ENCODE data around the gene LIMCH1.
"Not testable (repeated sequence)": the region's sequence is repeated elsewhere in the genome, so short reads cannot be mapped to it uniquely, and the experiment has no call there.

The LIMCH1 gene

DNA sequence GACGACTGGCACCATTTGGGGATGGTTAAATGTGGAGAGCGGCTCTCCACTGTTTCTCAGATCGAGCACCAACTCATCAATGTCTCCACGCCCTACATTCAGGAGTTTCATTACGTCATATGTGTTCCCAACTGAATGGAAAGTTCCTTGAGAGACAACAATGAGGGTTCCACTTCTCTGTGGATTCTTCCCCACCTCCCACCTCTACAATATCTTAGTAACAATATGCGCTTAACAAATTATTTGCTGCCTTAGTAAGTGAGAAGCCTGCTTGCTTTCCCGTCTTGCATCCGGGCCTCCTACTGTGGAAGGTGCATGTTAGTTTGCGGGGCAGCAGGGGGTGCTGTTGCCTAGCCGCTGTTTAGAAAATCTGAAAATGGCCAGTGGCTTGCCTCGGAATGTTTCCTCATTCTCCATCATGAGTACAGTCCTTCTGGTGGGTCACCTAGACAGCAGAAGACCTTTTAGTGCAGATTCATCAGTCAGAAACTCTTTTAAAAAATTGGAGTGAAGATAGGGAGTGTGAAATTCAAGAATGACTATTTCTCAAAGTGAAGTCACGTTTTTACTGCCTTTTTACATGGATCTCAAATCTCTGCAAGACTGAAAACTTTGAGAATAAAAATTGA, 154.9 kb downstream of the LIMCH1 start:
- peak; percentile 80 for DNase-seq

DNA sequence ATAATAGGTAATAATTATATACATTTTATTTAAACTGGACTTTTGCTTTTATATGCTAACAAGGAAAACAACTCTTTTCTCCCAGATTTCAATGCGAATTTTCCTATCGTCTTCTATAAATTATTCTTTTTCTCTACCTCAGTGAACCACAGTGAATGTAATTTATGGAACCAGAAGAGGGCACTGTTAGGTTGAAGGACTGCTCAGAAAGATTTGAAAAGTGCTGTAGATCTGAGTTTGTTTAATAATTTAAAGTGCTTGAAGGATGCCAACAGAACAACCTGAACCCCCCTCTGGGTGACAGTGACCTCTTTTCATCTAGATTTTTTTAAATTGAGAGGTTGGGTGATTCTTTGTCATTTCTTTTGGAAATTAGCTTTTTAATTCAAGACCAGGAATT, 155.7 kb downstream of the LIMCH1 start:
- peak; percentile 41 for DNase-seq

DNA sequence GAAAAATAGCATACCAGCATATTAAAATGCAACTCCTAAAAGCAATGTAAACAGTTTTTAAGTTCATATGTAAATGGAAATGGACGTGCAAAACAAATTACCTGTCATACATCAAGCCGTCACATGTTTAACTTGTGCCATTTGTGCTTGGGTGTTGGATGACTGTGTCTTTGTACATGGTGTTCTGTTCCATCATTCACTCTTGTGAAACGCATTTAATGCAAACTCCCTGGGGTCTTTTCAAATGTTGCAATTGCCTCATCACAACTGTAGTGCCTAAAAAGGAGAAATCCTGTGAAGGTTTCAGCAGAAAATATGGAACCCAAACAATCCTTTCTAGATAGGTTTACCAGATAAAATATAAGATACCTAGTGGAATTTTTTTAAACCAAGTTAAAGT, 158.2 kb downstream of the LIMCH1 start:
- DNase-seq: no peak

DNA sequence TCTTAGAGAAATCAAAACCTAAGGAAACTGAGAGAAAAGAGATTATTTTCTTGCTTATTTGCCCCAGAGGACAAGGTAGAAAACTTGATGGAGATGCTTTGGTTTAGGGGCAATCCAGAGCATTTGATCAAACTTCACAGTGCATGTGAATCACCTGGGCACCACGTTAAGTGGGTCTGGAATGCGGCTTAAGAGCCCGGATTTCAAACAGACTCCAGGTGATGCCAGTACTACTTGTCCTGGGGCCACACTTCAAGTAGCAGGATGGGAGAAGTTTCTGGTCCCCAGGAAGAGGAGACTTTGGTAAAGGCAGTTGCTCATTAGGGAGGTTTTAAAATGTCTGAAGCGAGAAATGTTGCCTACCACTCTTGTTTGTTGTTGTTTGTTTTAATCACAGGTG, 158.8 kb downstream of the LIMCH1 start:
- DNase-seq: no peak

DNA sequence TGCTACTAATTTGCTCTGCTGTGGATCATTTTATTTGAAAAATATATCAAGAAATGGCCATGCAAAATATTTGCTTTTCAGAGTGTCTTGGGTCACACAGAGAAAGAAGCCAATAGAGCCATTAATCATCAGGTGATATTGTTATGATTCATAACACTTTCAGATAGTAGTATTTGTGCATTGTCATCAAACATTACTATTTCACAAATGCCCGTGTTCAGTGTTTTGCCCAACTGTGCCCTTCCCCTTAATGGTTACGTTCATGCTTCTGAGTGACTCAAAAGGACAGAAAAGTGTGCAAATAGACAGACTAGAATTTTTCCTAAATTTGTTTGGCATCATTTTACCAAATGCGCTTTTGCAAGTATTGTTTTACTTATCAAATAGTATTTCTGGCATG, 164.0 kb downstream of the LIMCH1 start:
- DNase-seq: no peak

DNA sequence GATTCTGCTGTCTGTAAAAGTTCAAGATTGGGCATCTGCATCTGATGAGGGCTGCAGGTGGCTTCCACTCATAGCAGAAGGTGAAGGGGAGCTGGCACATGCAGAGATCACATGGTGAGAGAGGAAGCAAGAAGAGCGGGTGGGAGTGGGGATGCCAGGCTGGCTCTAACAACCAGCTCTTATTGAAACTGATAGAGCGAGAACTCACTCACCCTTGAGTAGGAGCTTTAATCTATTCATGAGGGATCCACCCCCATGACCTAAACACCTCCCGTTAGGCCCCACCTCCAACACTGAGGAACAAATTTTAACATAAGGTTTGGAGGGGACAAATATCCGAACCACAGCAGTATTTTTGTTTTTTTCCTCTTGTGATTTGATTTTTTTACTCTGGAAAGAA, 164.8 kb downstream of the LIMCH1 start:
- DNase-seq: no peak

DNA sequence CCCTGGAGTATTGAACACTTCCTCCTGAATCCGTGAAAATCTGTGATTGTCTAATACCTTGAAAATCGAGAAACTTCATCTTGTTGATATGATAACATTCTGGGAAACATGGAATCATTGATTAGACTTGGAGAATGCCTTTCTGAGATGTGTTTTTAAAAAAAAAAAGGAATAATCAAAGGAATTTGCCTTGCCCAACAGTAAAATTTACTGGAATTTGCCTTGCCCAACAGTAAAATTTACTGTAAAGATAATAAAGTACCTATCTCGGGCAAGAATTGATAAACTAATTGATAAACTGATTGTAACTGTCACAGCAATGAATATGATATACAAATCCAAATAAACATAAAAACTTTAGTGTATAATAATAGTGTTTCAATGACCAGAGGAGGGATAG, 165.8 kb downstream of the LIMCH1 start:
- DNase-seq: no peak

DNA sequence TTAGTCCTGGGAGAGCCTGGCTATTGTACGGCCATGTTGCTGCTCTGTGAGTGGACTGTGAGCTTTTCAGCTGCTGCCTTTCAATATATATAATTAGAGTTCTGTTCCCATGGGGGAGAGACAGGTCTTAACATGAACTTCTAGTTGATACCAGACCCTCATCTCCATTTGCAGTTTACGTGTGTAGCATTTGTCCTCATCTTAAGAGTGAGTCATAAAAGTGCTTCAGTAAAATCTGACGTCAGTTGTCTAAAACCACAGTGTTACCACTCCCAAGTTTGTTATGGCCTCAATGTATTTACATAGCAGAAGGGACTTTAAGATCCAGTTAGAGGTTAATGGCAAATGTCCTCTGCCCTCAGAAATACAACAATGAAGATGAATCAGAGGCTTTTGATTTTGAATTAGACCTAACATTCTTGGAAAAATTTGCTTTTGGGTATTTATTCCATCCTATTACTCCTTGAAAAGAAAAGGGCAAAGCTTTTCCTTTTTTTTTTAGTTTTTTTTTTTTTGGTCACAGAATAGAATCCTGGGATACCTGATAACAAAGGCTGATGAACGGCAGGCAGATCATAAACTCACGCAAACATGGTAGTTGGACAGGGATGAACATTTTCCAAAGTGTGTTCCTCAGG, 172.0 kb downstream of the LIMCH1 start:
- no peak for DNase-seq

DNA sequence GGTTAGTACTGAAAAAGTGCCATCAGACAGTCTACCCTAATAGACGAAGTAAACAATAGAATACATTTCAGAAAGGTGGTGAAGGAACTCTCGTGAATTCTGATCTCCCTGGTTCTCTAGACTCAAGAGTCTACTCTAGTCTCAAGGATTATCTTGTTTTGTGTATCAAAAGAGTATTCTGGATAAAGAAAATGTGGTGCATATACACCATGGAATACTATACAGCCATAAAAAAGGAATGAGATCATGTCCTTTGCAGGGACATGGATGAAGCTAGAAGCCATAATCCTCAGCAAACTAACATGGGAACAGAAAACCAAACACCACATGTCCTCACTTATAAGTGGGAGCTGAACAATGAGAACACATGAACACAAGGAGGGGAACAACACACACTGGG, 173.7 kb downstream of the LIMCH1 start:
- DNase-seq: not testable (repeated sequence)

DNA sequence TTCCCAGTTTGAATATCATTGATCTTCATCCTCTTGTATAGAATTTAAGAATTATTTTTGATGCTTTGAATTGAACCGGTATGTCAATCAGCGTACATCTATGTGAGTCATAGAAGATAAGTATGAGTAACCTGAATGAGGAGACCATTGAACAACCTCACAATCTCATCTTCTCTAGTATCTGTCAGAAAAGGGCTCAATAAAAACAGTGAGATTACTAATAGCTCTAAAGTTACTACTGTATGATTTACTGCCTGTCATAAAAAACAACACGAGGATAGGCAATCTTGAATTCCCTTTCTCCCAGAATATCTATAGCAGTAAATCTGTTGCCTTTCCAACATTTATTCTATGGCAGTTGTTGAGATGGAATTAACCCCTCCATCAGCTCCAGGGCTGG, 174.5 kb downstream of the LIMCH1 start:
- DNase-seq: no peak

DNA sequence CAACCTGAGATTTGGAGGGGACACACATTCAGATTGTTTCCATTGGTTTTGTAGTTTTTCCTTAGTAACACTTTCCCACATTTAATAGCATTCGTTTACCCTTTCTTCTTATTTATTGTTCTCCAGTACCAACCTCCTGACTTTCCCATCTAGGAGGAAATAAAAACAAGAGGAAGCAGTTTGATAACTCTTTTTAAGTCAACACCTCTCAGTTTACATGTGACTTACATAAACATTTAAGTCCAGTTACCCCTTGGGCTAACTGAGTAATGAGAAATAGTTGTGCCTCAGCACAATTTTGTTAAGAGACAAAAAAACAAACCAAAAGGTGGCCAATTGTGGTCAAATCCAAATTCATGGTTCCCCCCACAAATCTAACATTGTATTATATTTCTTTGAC, 175.8 kb downstream of the LIMCH1 start:
- DNase-seq: no peak

DNA sequence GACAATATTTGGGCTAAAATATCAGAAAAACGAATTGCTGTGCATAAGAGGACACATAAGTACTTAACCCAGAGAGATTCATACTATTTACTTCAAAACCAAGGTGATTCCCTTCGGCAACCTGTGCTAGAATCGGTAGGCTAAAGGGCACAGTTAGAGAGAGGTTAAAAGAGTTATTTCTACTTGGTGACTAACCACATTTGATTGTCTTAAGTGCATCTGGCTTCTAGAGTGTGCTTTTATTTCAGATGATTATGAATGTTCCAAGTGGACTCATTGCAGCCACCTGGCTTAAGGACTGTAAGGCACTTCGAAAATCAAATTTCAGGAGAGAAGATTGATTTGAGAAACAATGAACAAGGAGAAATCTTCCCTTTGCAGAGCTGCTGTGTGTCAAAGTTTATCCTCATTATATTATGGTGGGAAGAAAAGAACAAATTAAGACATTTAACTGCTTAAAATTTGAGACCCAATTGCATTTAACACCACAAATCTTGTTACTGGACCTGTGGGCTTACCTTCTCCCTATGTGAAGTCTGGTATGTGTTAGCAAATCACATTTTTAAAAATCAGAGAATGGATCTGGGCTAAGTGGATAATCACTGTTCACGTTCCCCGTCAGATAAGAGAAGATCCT, 176.5 kb downstream of the LIMCH1 start:
- no peak for DNase-seq

DNA sequence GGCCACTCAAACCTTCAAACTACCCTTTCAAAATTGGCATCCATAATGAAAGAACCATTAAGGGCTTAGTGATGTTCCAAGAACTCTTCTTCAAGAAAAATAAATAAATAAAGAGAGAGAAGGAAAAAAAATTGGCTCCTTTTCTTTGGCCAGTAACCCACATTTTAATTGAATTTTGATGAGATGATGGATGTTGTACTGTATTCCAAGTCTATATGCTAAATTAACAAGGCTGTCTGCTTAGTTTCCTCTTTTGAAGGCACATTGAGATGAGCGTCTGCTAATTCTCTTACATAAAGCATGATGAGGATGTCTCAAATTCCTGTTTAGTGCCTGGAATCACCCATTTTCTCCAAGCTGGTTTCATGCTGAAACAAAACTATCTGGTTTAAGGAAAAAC, 177.2 kb downstream of the LIMCH1 start:
- no peak for DNase-seq

DNA sequence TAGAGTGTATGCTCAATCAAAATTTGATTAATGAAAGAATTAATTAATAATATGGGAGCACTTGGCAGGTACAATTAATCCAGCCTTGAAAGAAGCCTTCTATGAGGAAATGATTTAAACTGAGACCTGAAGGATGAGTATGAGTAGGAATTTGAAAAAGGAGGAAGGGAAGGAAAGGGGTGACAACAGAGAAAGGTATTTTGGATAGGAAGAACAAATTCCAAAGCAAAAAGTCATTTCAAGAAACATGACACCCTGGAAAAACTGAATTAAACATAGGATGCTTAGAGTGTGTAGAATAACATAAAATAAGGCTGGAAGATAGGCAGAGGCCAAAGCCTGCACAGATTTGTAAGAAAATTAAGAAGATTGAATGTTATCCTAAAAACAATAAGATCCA, 180.9 kb downstream of the LIMCH1 start:
- no peak for DNase-seq

DNA sequence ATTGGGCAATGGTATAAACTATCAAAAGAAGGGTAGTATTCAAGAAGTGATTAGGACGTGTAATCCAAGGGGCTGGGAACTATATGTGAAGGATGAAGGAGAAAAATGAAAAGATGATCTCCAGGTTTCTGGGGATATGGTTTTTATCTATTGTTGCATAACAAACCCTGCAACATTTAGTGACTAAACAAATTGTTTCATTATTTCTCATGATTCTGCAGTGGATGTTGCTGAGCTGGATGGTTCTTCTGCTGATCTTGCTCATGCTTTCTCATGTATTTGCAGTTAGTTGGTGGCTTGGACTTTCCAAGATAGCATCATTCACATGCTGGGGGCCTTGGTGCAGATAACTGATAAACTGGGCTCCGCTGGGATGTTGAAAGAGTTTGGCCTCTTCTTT, 181.5 kb downstream of the LIMCH1 start:
- DNase-seq: no peak

DNA sequence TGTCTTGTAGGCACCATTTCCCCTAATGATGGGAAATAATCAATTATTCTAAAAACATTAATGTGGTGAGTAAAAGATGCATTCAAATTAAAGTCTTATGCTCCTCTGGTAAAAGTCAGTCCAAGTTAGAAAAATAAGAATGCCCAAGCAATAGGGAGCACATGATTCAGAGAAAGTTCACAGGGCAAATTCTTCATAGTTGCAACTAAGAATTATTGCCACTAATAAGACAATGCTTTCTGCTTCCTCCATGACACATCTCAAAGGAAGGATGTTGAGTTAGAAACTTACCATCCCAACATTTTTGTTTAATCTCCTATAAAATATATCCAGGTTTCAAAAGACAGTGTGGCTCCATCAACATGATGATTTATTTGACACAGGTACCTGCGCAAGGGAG, 184.2 kb downstream of the LIMCH1 start:
- no peak for DNase-seq

DNA sequence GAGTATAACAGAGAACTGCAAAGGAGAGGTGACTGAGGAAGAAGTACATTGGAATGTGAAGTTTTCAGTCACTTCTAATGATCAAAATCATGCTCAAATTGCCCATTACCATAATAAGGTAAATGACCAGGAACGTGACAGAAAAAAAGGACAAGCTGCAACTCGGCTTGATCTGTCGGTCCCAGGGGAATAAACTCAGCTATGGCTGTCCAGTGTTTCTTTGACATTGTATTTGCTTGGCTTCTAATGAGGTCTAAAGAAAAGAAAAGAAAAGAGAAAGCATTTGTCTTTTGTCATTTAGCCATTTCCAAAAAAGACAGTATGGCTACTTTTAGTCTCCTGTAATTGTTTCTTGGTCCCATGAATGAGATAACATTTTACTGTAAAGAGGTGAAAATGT, 185.3 kb downstream of the LIMCH1 start:
- DNase-seq: no peak

DNA sequence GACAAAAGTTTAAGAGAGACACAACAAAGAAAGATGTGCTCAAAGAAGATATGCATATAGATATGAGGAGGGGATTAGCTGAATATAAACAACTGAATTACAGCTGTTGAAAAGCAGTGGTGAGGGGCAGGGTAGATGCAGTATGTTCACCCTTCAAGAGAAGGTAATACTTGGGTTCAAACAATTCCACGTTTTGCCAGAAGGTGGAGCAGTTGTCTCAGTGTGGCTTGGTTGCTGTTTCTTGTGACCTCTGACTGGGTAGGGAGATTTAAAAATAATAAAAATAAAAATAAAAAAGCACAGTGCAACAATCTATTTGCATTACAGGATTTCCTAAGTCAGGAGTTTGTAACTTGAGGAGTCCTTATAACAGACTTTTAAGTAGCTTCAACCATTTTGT, 187.3 kb downstream of the LIMCH1 start:
- DNase-seq: no peak

DNA sequence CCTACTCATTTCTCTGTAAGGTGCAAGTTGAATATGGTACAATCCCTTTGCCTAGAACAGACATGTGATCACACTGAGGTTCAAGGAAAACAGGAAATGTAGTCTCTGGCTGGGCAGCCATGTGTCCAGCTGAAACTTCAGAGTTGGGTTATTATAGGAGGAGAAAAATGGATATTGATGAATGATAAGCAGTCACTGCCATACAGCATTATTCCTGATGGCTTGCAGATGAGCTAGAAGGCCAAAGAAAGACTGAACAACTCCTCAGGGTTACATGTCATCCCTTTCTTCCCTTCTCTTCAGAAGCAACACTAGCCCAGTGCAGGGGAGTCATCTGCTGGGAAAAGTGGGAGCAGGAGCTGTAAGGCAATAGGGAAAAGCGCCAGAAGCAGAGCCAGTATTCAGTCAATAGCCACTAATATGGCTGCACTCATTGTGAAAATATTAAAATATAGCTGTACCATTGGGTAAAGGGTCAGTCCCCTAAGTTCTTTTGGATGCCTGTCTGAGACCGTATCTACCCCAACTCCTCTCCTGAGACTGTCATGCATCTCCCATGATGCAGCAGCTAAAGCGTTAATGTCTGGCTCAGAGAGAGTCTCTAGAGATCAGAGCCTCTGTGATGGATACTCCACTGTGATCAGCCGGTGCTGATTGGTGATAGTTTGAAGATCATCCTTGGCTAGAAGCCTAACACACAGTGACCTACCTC, 190.1 kb downstream of the LIMCH1 start:
- DNase-seq: no peak

DNA sequence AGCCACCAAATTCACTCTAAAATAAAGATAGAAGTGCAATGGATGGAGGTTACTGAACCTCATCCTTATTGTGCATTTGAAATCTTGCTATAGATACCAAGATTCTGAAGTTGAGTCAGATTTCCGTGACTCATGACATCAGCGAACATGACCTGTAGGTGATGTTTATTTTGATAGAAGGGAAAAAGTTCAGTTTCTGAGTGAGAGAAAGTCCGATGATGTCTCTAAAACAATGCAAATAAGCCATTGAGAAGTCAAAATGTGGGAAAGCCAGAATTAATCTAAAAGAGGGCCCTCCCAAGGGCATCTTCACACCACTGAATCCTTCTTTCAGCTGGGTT, 190.6 kb downstream of the LIMCH1 start:
- no peak for DNase-seq

DNA sequence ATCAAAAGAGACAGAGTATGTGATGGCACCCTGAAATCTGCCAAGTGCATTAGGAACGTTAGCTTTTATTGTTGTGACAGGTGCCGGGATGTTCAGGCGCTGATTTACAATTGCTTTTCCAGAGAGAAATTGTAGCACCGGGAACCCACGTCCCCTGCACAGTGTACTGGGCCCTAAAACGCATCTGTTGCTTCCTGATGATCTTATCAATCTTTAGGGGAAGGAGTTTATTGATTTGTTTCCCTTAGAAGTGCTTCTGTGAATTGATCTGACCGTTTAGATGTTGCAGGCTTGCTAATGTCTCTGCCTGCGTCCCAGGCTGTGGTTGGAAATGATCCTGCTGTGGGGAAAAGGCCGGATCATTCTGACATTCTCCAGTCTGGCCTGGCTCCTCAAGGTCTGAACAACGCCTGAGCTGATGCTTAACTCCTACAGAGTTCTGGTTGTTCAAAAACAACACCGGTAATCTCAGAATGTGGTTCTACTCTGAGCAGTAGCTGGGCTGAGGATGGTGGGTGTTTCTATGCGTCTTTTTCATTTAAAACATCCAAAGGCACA, 193.7 kb downstream of the LIMCH1 start:
- no peak for DNase-seq

DNA sequence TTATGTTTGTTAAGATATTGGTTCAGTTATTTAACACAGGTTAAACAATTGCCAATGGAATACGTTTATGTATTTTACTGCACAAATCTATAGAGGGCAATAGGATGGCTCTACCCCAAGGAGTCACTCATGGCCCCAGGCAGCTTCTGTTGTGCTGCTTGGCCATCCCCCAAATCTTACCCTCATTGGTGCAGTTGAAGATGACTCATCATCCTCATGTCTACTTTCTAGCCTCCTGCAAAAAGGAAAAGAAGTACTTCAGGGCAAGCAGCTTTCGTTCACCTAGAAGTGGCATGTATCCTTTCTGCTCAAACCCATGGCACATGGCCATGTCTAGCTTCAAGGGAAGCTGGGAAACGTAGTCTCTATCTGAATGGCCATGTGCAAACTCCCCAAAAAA, 196.4 kb downstream of the LIMCH1 start:
- no peak for DNase-seq

DNA sequence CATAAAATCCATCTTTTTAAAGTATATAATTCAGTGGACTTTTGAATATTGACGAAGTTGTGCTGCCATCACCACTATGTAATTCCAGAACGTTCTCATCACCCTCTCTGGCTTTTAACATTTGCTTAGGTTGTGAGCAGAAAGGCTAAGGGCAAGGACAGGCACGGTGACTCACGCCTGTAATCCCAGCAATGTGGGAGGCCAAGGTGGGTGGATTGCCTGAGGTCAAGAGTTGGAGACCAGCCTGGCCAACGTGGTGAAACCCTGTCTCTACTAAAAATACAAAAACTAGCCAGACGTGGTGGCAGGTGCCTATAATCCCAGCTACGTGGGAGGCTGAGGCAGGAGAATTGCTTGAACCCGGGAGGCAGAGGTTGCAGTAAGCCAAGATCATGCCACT, 199.5 kb downstream of the LIMCH1 start:
- not testable (repeated sequence) for DNase-seq

DNA sequence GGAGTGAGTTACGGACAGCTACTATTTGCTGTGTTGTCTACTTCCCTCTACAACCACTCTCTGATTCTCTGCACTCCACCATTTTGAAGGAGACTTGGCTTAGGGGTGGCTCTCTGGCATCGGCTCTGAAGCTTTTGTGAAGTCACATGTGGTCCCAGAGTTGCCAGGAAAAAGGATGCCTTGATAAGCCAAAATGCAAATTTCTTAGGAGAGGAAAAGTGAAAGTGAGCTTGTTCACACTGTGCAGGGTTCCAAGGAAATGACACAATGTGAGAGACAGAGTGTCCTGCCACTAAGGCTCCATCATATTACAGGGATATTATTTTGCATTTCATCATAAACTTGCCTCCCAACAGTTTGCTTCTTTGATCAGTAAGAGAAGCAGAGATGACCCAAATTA, 203.4 kb downstream of the LIMCH1 start:
- DNase-seq: no peak

All from midbrain (tissue), 1 donor.